OCI-LY3 (cell line): ENCODE results near the gene ZFP92.
"Not testable (repeated sequence)": the region's sequence is repeated elsewhere in the genome, so short reads cannot be mapped to it uniquely, and the experiment has no call there.

Experiments
- H2AFZ ChIP-seq: fragments of 200-600, 300-600 bp; shearing (Covaris generic); 2 replicates; pipeline ENCODE4 v1.6.0; 2014; ENCODE audit warnings: antibody characterized with exemption, low read depth, low read length
- H3K27ac ChIP-seq: fragments of 200-600, 300-600 bp; sonication (generic); 2 replicates; pipeline ENCODE4 v1.5.1; 2014; ENCODE audit warnings: mild to moderate bottlenecking, low read length, moderate library complexity, mixed read lengths
- H3K27me3 ChIP-seq: fragments of 200-600, 300-600 bp; sonication (generic); 2 replicates; pipeline ENCODE4 v1.6.1; 2014; ENCODE audit warnings: low read depth, low read length, mixed read lengths
- H3K36me3 ChIP-seq: fragments of 200-600, 300-600 bp; sonication (generic); replicated peaks from 2 replicates; pipeline ENCODE3; 2014; ENCODE audit warnings: low read depth, low read length, mixed read lengths
- H3K4me1 ChIP-seq: fragments of 300-600, 200-600 bp; sonication (generic); 2 replicates; pipeline ENCODE4 v1.6.1; 2014; ENCODE audit warnings: low read length, mixed read lengths
- H3K4me2 ChIP-seq: fragments of 200-600, 300-600 bp; sonication (generic); 2 replicates; pipeline ENCODE4 v1.6.1; 2014; ENCODE audit warnings: low read length, mixed read lengths
- H3K4me3 ChIP-seq: fragments of 300-600, 200-600 bp; sonication (generic); 2 replicates; pipeline ENCODE4 v1.5.1; 2014; ENCODE audit warnings: antibody characterized with exemption, mild to moderate bottlenecking, low read length, moderate library complexity
- H3K79me2 ChIP-seq: fragments of 300-600, 200-600 bp; shearing (Covaris generic); 2 replicates; pipeline ENCODE4 v1.6.1; 2014; ENCODE audit warnings: mild to moderate bottlenecking, low read length, mixed read lengths
- H3K9ac ChIP-seq: fragments of 300-600, 200-600 bp; shearing (Covaris generic); 2 replicates; pipeline ENCODE4 v1.6.0; 2014; ENCODE audit warnings: mild to moderate bottlenecking, low read length, moderate library complexity
- H3K9me3 ChIP-seq: fragments of 200-600, 300-600 bp; shearing (Covaris generic); 2 replicates; pipeline ENCODE4 v1.6.1; 2014; ENCODE audit warnings: low read length, mixed read lengths; ENCODE audit not compliant: insufficient read depth
- H4K20me1 ChIP-seq: fragments of 200-600, 300-600 bp; sonication (generic); 2 replicates; pipeline ENCODE4 v1.6.1; 2016; ENCODE audit warnings: low read length, mixed read lengths; ENCODE audit not compliant: insufficient read depth
- CTCF ChIP-seq: fragments of 200-600, 300-600 bp; sonication (generic); IDR thresholded peaks from 2 replicates; pipeline ENCODE4 v1.5.1; 2014; ENCODE audit warnings: antibody characterized with exemption, low read length, low read depth
- EZH2phosphoT487 ChIP-seq: fragments of 200-600 bp; shearing (Covaris generic); IDR thresholded peaks from 2 replicates; pipeline ENCODE4 v1.6.1; 2018; ENCODE audit warnings: antibody characterized with exemption, mixed run types, low read depth

The ZFP92 gene

DNA sequence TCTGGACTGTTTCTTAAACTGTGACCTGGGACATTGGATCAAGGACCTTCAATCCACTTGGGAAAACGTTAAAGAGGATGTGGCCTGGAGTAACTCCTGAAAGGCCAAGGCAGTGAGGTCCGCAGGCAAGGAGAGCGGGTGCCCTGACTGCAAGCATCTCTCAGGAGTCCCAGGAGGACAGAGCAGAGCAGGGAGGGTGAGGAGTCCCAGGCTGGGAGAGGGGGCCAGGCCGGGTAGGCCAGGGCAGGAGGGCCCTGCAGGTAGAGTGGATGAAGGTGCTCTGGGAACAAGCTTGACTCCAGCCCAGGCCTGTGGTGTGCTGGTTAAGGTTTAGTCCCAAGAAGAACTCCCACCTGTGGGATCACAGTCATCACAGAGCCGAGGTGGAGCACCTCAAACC is 23.9 kb upstream of the ZFP92 start:
- no peaks in the 10 kb centered on the region for H3K36me3 ChIP-seq
- H3K27ac ChIP-seq = no peak overlapping the region
- TF ChIP-seq EZH2phosphoT487 = no peak
- TF ChIP-seq CTCF = no peak
- no peak overlapping the region for H2AFZ ChIP-seq
- H3K4me3 ChIP-seq = no peak overlapping the region
- H3K79me2 ChIP-seq = no peaks in the 10 kb centered on the region
- H3K9me3 ChIP-seq = no peaks in the 10 kb centered on the region
- no peaks in the 10 kb centered on the region for H4K20me1 ChIP-seq
- H3K4me2 ChIP-seq = no peak overlapping the region
- no peaks in the 10 kb centered on the region for H3K4me1 ChIP-seq
- H3K9ac ChIP-seq = no peak overlapping the region
- no peaks in the 10 kb centered on the region for H3K27me3 ChIP-seq

DNA sequence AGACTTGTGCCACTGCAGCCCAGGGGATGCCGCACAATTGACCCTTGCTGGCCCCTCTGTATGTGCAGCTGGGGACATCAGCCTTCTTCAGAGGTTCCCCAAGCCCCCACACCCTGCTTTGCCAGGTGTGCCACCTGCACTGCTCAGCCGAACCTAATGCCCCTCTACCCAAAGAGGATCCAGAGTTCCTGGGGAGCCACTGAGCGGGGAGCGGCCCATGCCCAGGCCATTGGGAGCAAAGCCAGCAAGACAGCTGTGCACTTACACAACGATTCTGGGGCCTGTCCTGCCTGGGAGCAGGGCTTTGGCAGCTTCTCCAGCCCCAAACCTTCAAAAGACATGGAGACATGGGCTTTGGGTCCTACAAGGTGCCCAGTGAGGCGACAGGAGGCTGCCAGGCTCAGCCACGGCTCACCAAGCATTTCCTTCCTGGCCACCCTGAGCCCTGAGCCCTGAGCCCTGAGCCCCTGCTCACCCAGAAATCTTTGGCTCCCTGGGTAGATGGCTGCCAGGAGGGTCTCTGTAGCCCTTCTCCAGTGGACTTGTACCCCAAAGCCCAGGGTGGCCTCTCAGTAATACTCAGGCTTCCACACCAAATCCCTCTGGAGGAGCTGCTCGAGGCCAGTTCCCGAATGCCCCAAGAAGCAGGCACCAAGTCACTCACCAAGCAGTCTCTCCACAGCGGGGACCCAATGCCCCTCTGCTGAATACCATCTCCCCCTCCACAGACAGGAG is 23.1 kb upstream of the ZFP92 start:
- Histone ChIP-seq H3K9me3 (no peaks in the 10 kb centered on the region), H3K4me2 (no peak overlapping the region), H3K36me3 (no peaks in the 10 kb centered on the region), H2AFZ (no peak overlapping the region), H3K9ac (no peak overlapping the region), H3K79me2 (no peaks in the 10 kb centered on the region), H3K27me3 (no peaks in the 10 kb centered on the region), H3K4me1 (no peaks in the 10 kb centered on the region), H3K27ac (no peak overlapping the region), H3K4me3 (no peak overlapping the region), H4K20me1 (no peaks in the 10 kb centered on the region)
- TF ChIP-seq CTCF (no peak), EZH2phosphoT487 (no peak)

- H3K4me1 ChIP-seq = no peaks in the 10 kb centered on the region
- TF ChIP-seq CTCF = no peak
- no peak for TF ChIP-seq EZH2phosphoT487
- no peaks in the 10 kb centered on the region for H3K27me3 ChIP-seq
- no peak overlapping the region for H3K4me3 ChIP-seq
- no peaks in the 10 kb centered on the region for H4K20me1 ChIP-seq
- no peak overlapping the region for H3K27ac ChIP-seq
- H3K4me2 ChIP-seq = no peak overlapping the region
- H3K9ac ChIP-seq = no peak overlapping the region
- H3K36me3 ChIP-seq = no peaks in the 10 kb centered on the region
- H3K9me3 ChIP-seq = no peaks in the 10 kb centered on the region
- H2AFZ ChIP-seq = no peak overlapping the region
- H3K79me2 ChIP-seq = no peaks in the 10 kb centered on the region
Measured at GRCh38 chrX:153388722-153389459, 22.4 kb upstream of the ZFP92 start.

DNA sequence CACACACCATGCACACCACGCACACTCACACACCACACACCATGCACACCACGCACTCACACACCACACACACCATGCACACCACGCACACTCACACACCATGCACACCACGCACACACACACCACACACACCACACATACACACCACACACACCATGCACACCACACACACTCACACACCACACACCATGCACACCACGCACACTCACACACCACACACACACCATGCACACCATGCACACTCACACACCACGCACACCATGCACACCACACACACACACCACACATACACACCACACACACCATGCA is 21.9 kb upstream of the ZFP92 start:
- H3K27ac ChIP-seq, H3K4me2 ChIP-seq: not testable (repeated sequence)

More for the DNA sequence above, 21.9 kb upstream of the ZFP92 start:
- not testable (repeated sequence) for H2AFZ ChIP-seq, H3K9me3 ChIP-seq, H3K36me3 ChIP-seq, H3K79me2 ChIP-seq, H4K20me1 ChIP-seq, H3K4me3 ChIP-seq, H3K27me3 ChIP-seq, H3K4me1 ChIP-seq, H3K9ac ChIP-seq
